ENCODE data around the gene TNRC6B. TPM values are rescaled to one million over a fixed set of nuclear protein-coding genes. Genes with fewer than 3 reads are reported as not detected.
"Not testable (repeated sequence)": the region's sequence is repeated elsewhere in the genome, so short reads cannot be mapped to it uniquely, and the experiment has no call there.

TNRC6B gene
- total and polyA plus RNA-seq, 7 donors: 0.60 to 51.8 (median 26.5) TPM

GRCh38 chr22:40182231-40182835, 4.6 kb downstream of the TNRC6B start:
- Histone ChIP-seq H3K36me3 (no peaks in the 10 kb centered on the region), H3K9me3 (no peaks in the 10 kb centered on the region), H3K4me3 (no peak overlapping the region), H3K4me1 (peaks cover 0 to 79% (median 69%) of the 10 kb centered on the region in 4 donors), H3K27ac (peak overlapping the region; percentile 54 to 90 (median 77)), H3K27me3 (no peaks in the 10 kb centered on the region)
- intact Hi-C loops (cut with DNase I): loop anchor here (2.0 kb wide), 1 partner anchor 94 kb away; no protein-coding TSS in a partner anchor
- WGBS, 2 donors: 85 to 88% methylated on average over 4 of the region's 4 CpGs
- DNase-seq: no peak
- TF ChIP-seq POLR2A (IDR thresholded peaks at IDR 0.05) (no peak), POLR2AphosphoS5 (IDR thresholded peaks at IDR 0.05) (no peak), EP300 (IDR thresholded peaks at IDR 0.05) (no peak), CTCF (IDR thresholded peaks at IDR 0.05) (no peak)

GRCh38 chr22:40183029-40183581, 5.4 kb downstream of the TNRC6B start:
- Histone ChIP-seq H3K27ac (peak overlapping the region; percentile 54 to 90 (median 77)), H3K36me3 (no peaks in the 10 kb centered on the region), H3K9me3 (no peaks in the 10 kb centered on the region), H3K4me1 (peaks cover 0 to 78% (median 68%) of the 10 kb centered on the region in 4 donors), H3K4me3 (peak overlapping the region in 1 of 4 donors; percentile 1), H3K27me3 (no peaks in the 10 kb centered on the region)
- intact Hi-C loops (cut with DNase I): loop anchor here (2.0 kb wide), 1 partner anchor 94 kb away; no protein-coding TSS in a partner anchor
- WGBS, 2 donors: 7 to 11% methylated on average over 9 of the region's 9 CpGs
- TF ChIP-seq EP300 (IDR thresholded peaks at IDR 0.05) (no peak), POLR2AphosphoS5 (IDR thresholded peaks at IDR 0.05) (peak; percentile 52 to 85 (median 78))
- DNase-seq: peak; percentile 78

GRCh38 chr22:40183603-40184002, 5.9 kb downstream of the TNRC6B start:
- H3K27me3 ChIP-seq, H3K9me3 ChIP-seq, H3K36me3 ChIP-seq: not testable (repeated sequence)
- Histone ChIP-seq H3K4me3 (peak overlapping the region in 1 of 4 donors; percentile 1), H3K27ac (peak overlapping the region; percentile 54 to 90 (median 77)), H3K4me1 (peaks cover 0 to 80% (median 70%) of the 10 kb centered on the region in 4 donors)
- intact Hi-C loops (cut with DNase I): loop anchor here (2.0 kb wide), 1 partner anchor 93 kb away; no protein-coding TSS in a partner anchor
- DNase-seq: peak; percentile 25
- 83% methylated on average over 13 of the region's 13 CpGs for WGBS, 2 donors

GRCh38 chr22:40187389-40187788, 9.7 kb downstream of the TNRC6B start:
- no peaks in the 10 kb centered on the region for H3K36me3 ChIP-seq
- WGBS, 2 donors: 59 to 82% methylated on average over 7 of the region's 7 CpGs
- no peak overlapping the region for H3K27ac ChIP-seq
- H3K9me3 ChIP-seq: no peaks in the 10 kb centered on the region
- no peaks in the 10 kb centered on the region for H3K27me3 ChIP-seq
- peaks cover 0 to 81% (median 70%) of the 10 kb centered on the region in 4 donors for H3K4me1 ChIP-seq
- intact Hi-C loops (cut with DNase I): no loop called here
- no peak overlapping the region for H3K4me3 ChIP-seq
- no peak for DNase-seq
- TF ChIP-seq POLR2AphosphoS5 (IDR thresholded peaks at IDR 0.05): no peak
- no peak for TF ChIP-seq CTCF (IDR thresholded peaks at IDR 0.05)
- TF ChIP-seq POLR2A (IDR thresholded peaks at IDR 0.05): no peak

- TF ChIP-seq CTCF (IDR thresholded peaks at IDR 0.05): no peak
- TF ChIP-seq POLR2A (IDR thresholded peaks at IDR 0.05): no peak
- TF ChIP-seq POLR2AphosphoS5 (IDR thresholded peaks at IDR 0.05): no peak
- TF ChIP-seq EP300 (IDR thresholded peaks at IDR 0.05): no peak
- H3K4me1 ChIP-seq: peaks cover 0 to 81% (median 70%) of the 10 kb centered on the region in 4 donors
- intact Hi-C loops (cut with DNase I): loop anchor here (5.0 kb wide), 1 partner anchor 658 kb away; the partner anchor contains the start of gene RPS19BP1
- peak overlapping the region in 2 of 4 donors; percentile 0 to 23 for H3K27ac ChIP-seq
- H3K4me3 ChIP-seq: no peak overlapping the region
- WGBS, 2 donors: 81 to 86% methylated on average over 1 of the region's 1 CpG
- H3K9me3 ChIP-seq: no peaks in the 10 kb centered on the region
- no peaks in the 10 kb centered on the region for H3K36me3 ChIP-seq
- no peaks in the 10 kb centered on the region for H3K27me3 ChIP-seq
- no peak for DNase-seq
These were observed 12.3 kb downstream of the TNRC6B start for GRCh38 chr22:40189997-40190396.
